HEK293 (cell line): ENCODE results near the gene HMGN3.
A peak's percentile ranks its signal among the peaks of the same experiment; 100 is the strongest.

Experiments
- ATF2 ChIP-seq: fragments of 450-650 bp; formaldehyde crosslinking; IDR thresholded peaks from 2 replicates; pipeline ENCODE4 v1.5.1; 2016; ENCODE audit warnings: missing biosample characterization, missing genetic modification characterization, low read depth
- HOXA7 ChIP-seq: sonication (generic); formaldehyde crosslinking; IDR thresholded peaks from 2 replicates; pipeline ENCODE4 v1.8.1; 2022; ENCODE audit warnings: missing genetic modification reagents, borderline replicate concordance
- HOXC10 ChIP-seq: sonication (generic); formaldehyde crosslinking; IDR thresholded peaks from 2 replicates; pipeline ENCODE4 v1.8.1; 2023; ENCODE audit warnings: mild to moderate bottlenecking, missing genetic modification reagents
- KLF10 ChIP-seq: fragments of 450-650 bp; IDR thresholded peaks from 2 replicates; pipeline ENCODE4 v1.5.1; 2018; ENCODE audit warnings: missing biosample characterization, mild to moderate bottlenecking, missing genetic modification characterization
- KLF9 ChIP-seq: fragments of 450-650 bp; formaldehyde crosslinking; IDR thresholded peaks from 2 replicates; pipeline ENCODE4 v1.5.1; 2016; ENCODE audit warnings: missing biosample characterization, missing genetic modification characterization, low read depth
- ZBTB48 ChIP-seq: fragments of 450-650 bp; formaldehyde crosslinking; IDR thresholded peaks from 2 replicates; pipeline ENCODE4 v1.5.1; 2016; ENCODE audit warnings: missing biosample characterization, missing genetic modification characterization
- ZNF148 ChIP-seq: fragments of 450-650 bp; formaldehyde crosslinking; IDR thresholded peaks from 2 replicates; pipeline ENCODE4 v1.5.0; 2017; ENCODE audit warnings: missing biosample characterization, missing genetic modification characterization, borderline replicate concordance
- ZNF214 ChIP-seq: fragments of 450-650 bp; formaldehyde crosslinking; IDR thresholded peaks from 2 replicates; pipeline ENCODE4 v1.5.1; 2017; ENCODE audit warnings: missing biosample characterization, mild to moderate bottlenecking, missing genetic modification characterization, borderline replicate concordance
- ZNF223 ChIP-seq: fragments of 450-650 bp; formaldehyde crosslinking; IDR thresholded peaks from 2 replicates; pipeline ENCODE4 v1.5.1; 2016; ENCODE audit warnings: missing biosample characterization, missing genetic modification characterization
- ZNF248 ChIP-seq: fragments of 450-650 bp; formaldehyde crosslinking; IDR thresholded peaks from 2 replicates; pipeline ENCODE4 v1.5.1; 2017; ENCODE audit warnings: missing biosample characterization, missing genetic modification characterization
- ZNF302 ChIP-seq: fragments of 450-650 bp; formaldehyde crosslinking; IDR thresholded peaks from 2 replicates; pipeline ENCODE4 v1.5.1; 2016; ENCODE audit warnings: missing biosample characterization, missing genetic modification characterization, low read depth
- ZNF341 ChIP-seq: fragments of 450-650 bp; formaldehyde crosslinking; IDR thresholded peaks from 2 replicates; pipeline ENCODE4; 2016; ENCODE audit warnings: low read depth, missing biosample characterization, missing genetic modification characterization
- ZNF350 ChIP-seq: fragments of 450-650 bp; formaldehyde crosslinking; IDR thresholded peaks from 2 replicates; pipeline ENCODE4 v1.5.0; 2017; ENCODE audit warnings: missing biosample characterization, mild to moderate bottlenecking, missing genetic modification characterization
- ZNF473 ChIP-seq: fragments of 450-650 bp; formaldehyde crosslinking; IDR thresholded peaks from 2 replicates; pipeline ENCODE4 v1.5.1; 2017; ENCODE audit warnings: missing biosample characterization, missing genetic modification characterization
- ZNF529 ChIP-seq: fragments of 450-650 bp; formaldehyde crosslinking; IDR thresholded peaks from 2 replicates; pipeline ENCODE4 v1.5.1; 2017; ENCODE audit warnings: missing genetic modification characterization, missing biosample characterization; ENCODE audit not compliant: insufficient replicate concordance
- ZNF561 ChIP-seq: fragments of 450-650 bp; IDR thresholded peaks from 2 replicates; pipeline ENCODE4 v1.5.1; 2018; ENCODE audit warnings: missing biosample characterization, missing genetic modification characterization, borderline replicate concordance
- ZNF692 ChIP-seq: fragments of 450-650 bp; formaldehyde crosslinking; IDR thresholded peaks from 2 replicates; pipeline ENCODE4 v1.5.1; 2016; ENCODE audit warnings: missing biosample characterization, missing genetic modification characterization
- ZNF707 ChIP-seq: fragments of 450-650 bp; formaldehyde crosslinking; IDR thresholded peaks from 2 replicates; pipeline ENCODE4 v1.5.1; 2016; ENCODE audit warnings: missing biosample characterization, missing genetic modification characterization
- ZNF785 ChIP-seq: fragments of 450-650 bp; formaldehyde crosslinking; IDR thresholded peaks from 2 replicates; pipeline ENCODE4 v1.5.1; 2016; ENCODE audit warnings: missing biosample characterization, missing genetic modification characterization
- ZSCAN4 ChIP-seq: fragments of 450-650 bp; formaldehyde crosslinking; IDR thresholded peaks from 2 replicates; pipeline ENCODE4 v1.5.1; 2017; ENCODE audit warnings: missing biosample characterization, missing genetic modification characterization
- TF ChIP-seq, protein P1 (sequence below): sonication (generic); formaldehyde crosslinking; IDR thresholded peaks from 2 replicates; pipeline ENCODE4 v1.8.1; 2022; ENCODE audit warnings: mild to moderate bottlenecking, moderate library complexity, missing genetic modification reagents

HMGN3 gene

GRCh38 chr6:79234150-79235022 lies at the start of gene HMGN3 (continued):
- TF ChIP-seq KLF10 (tag by site-specific recombination) (peak; percentile 65; the same call in 1 of the 2 replicates), HOXA7 (CRISPR knock-in tag) (peak; percentile 36; the same call in 1 of the 2 replicates), ATF2 (tag by site-specific recombination) (no peak), ZNF785 (tag by site-specific recombination) (no peak), HOXC10 (CRISPR knock-in tag) (no peak), ZNF148 (tag by site-specific recombination) (no peak), ZNF223 (no peak; the same call in 1 of the 2 replicates), KLF9 (tag by site-specific recombination) (peak; percentile 92), ZNF350 (tag by site-specific recombination) (no peak), ZNF302 (tag by site-specific recombination) (no peak), ZNF214 (tag by site-specific recombination) (no peak), ZNF561 (tag by site-specific recombination) (peak; percentile 33; the same call in 1 of the 2 replicates), ZNF341 (peak; percentile 56), ZBTB48 (tag by site-specific recombination) (no peak), ZNF529 (no peak), ZNF692 (tag by site-specific recombination) (peak; percentile 58), ZNF248 (tag by site-specific recombination) (no peak), ZSCAN4 (tag by site-specific recombination) (no peak), ZNF473 (tag by site-specific recombination) (no peak), ZNF707 (tag by site-specific recombination) (no peak)
- TF ChIP-seq, protein P1, sequence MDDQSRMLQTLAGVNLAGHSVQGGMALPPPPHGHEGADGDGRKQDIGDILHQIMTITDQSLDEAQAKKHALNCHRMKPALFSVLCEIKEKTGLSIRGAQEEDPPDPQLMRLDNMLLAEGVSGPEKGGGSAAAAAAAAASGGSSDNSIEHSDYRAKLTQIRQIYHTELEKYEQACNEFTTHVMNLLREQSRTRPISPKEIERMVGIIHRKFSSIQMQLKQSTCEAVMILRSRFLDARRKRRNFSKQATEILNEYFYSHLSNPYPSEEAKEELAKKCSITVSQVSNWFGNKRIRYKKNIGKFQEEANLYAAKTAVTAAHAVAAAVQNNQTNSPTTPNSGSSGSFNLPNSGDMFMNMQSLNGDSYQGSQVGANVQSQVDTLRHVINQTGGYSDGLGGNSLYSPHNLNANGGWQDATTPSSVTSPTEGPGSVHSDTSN, result no peak
